CD4-positive, alpha-beta T cell treated with Interleukin-15 for 1 hour (primary cell): Measurements from ENCODE around the gene CALHM3.

Experiments used
- DNase-seq: peaks from one replicate; pipeline ENCODE4 v3.0.0-alpha.2; 2020

CALHM3 gene

GRCh38 chr10:103447187-103447586 is 31.9 kb downstream of the CALHM3 start:
- no peak for DNase-seq

DNA sequence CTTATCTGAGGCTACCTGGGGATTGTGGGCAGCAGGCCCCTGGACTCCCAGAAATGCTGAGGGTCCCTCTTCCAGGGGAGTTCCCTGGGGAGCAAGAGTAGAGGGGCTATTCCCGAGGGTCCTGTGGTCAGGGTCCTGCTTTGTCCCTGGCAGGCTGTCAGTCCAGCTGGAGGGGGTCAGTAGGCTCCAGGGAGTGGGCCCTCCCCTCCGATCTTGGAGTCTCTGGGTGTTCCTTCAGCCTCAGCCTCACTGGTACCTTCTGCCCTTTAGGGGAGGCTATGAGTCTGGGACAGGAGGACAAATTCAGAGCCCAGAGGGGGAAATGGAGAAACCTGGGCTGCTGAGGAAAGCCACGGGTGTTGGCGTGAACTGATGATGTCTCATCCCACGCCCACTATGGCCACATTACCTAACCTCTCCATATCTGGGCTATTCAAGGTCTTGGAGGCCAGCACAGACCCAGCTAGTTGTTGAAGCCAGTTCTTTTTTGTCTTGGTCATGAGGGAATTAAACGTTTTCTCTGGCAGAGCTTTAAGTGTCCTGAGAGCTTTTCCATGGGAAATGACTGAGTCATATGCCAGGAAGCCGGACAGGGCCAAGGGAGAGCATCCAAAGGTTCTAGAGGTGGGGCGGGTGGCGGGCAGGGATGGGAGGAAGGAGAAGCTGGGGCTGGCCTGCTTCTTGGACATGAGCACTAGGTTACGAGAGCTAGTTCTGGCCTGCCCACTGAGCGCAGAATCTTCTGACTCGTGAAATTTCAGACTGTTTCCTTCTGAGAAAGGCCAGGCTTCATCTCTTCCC is 33.1 kb downstream of the CALHM3 start:
- no peak for DNase-seq

DNA sequence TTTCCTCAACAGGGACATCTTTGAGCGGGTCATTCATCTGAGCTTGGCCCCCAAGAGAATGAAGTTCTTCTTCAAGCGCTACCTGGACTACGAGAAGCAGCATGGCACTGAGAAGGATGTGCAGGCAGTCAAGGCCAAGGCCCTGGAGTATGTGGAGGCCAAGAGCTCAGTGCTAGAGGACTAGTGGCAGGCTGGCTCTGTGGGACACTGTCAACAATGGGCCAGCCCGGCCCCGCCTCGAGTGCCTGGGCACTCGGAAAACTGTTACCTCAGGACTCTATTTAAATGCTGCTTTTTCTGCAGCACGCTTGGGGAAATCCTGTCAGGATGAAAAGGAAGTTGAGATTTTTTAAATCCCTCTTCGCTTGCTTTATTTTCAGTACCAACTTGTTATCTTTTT is 33.7 kb downstream of the CALHM3 start:
- no peak for DNase-seq

GRCh38 chr10:103444478-103444877 is 34.6 kb downstream of the CALHM3 start:
- no peak for DNase-seq

GRCh38 chr10:103443475-103444185 is 35.4 kb downstream of the CALHM3 start:
- DNase-seq = no peak

DNA sequence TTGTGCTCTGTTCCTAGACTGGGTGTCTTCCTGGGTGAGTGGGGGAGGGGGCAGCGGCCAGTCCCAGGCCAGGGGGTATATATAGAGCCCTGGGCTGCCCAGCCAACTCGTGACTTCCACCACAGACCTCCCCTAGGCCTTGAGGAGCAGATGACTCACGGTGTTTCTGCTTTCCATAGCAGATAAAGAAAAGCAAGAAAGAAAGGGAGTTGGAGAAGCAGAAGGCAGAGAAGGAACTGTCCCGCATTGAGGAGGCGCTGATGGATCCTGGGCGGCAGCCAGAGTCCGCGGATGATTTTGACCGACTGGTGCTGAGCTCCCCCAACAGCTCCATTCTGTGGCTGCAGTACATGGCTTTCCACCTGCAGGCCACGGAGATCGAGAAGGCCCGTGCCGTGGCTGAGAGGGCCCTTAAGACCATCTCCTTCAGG is 37.0 kb downstream of the CALHM3 start:
- no peak for DNase-seq

GRCh38 chr10:103441611-103442010 is 37.4 kb downstream of the CALHM3 start:
- no peak for DNase-seq

GRCh38 chr10:103441206-103441605 is 37.8 kb downstream of the CALHM3 start:
- no peak for DNase-seq

GRCh38 chr10:103440416-103440815 is 38.6 kb downstream of the CALHM3 start:
- DNase-seq = no peak

DNA sequence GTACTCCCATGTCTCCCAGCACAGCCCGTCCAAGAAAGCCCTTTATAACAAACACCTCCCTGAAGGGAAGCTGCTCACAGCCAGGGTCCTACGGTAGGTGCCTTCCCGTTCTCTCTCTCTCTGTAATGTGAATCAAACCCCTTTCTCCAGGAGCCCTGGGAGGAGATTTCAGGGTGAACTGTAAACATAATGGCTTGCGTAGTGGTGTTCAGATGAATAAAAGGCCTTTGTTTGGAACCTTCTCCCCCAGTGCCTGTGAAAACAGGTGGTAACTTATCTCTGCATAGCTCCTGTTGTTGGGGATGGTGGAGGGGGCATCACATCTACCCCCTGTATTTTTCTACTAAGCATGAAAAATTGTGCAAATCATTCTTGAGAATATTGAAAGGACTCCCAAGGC is 39.3 kb downstream of the CALHM3 start:
- DNase-seq = no peak

DNA sequence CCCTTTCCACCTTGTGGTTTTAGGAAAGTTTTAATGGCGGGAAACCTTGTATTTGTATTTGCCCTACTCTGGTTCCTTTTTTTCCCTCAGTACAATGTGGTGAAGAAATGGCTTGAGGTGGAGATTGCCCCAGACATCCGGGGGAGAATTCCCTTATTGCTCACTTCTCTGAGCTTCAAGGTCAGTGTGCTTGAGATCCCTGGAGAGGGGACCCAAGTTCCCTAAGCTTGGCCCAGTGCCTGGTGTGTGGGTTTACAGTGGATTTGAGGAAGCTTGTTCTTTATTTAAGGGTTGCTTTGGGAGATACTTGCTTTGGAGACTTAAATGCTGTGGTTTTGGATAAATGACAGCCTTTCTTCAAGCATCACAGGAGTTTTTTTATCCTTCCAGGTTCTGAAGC is 45.2 kb downstream of the CALHM3 start:
- no peak for DNase-seq

DNA sequence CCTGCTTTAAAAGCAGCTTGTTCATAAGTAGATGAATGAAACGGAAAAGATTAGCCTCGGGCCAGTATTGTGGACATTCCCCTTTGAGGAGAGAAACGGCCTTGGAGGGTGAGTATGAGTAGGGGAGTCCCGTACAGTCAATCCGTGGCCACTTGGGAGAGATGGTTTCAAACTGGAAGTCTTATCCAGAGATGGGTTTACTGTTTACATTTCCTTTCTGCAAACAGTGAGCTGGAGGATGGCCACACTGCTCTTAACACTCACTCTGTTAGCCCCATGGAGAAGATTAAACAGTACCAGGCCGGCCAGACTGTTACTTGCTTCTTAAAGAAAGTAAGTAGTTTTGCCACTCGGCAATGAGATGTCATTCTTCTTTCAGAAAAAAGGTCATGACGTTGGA is 47.1 kb downstream of the CALHM3 start:
- no peak for DNase-seq

GRCh38 chr10:103429647-103430046 is 49.4 kb downstream of the CALHM3 start:
- no peak for DNase-seq

DNA sequence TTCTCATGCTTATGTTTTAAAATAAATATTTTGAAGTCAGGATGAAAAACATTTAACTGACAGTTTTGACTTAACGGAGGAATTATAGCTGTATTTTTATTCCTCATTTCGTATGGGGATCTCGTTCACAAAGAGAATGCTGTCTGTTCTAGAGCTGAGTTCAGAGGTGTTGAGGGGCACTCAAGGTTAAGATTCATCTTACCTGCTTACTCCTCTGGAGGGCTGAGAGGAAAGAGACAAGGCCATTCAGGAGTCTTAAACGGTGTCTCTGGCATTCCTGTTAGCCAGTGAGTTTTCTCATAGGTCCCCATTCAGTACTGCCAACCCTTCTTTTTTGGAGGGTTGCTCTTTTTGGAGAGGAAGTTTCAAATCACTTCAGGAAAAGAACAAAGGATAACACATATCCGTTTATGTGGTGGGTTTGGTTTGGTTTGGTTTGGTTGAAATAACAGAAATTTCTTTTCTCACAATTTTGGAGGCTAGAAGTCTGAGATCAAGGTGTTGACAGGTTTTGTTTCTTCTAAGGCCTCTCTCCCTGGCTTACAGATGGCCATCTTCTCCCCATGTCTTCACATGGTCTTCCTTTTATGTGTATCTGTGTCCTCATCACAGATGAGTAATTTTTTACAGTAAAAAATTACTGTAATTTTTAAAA is 49.9 kb downstream of the CALHM3 start:
- DNase-seq = no peak

- no peak for DNase-seq
These were observed 51.2 kb downstream of the CALHM3 start for GRCh38 chr10:103427866-103428265.

DNA sequence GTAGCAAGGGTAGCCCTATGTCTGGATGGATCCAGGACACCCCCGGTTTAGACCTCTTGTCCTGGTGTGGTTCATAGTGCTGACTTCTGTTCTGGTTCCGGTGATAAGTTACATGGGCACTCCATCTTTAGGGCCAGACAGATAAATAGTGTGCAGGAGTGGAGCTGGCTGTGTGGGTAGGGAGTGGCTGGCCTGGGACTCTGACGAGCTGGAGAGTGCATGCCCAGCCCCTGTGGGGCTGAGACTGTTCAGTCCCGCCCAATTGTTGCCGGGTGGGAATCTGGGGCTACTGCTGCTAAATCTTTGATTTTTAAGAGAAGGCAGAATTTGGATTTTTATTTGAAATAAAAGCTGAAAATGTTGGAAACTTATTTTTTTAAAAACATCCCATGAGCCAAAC is 55.3 kb downstream of the CALHM3 start:
- DNase-seq = no peak
